AG04449 (cell line): ENCODE results near the gene ALK.

Experiments
- CTCF ChIA-PET: fragments of 350-600 bp; formaldehyde crosslinking; extraction: SDS; loops from one replicate; lab custom pipeline; 2021; ENCODE audit warnings: antibody characterized with exemption; lab: Yijun Ruan, JAX
- POLR2A ChIA-PET: fragments of 400-600, 350-600 bp; formaldehyde crosslinking; extraction: SDS; loops from one replicate; lab custom pipeline; 2020; ENCODE audit warnings: antibody characterized with exemption, inconsistent platforms; lab: Yijun Ruan, JAX
- DNase-seq: peaks from one replicate; pipeline ENCODE4 v3.0.0-alpha.2; 2010; ENCODE audit warnings: low read depth, low spot score
- H3K4me3 ChIP-seq: 2 replicates; pipeline ENCODE4 v1.5.1; 2011; ENCODE audit warnings: low read depth, mild to moderate bottlenecking, control low read depth, low read length
- TF ChIP-seq, protein P1 (sequence below): IDR thresholded peaks from one replicate; pipeline ENCODE4 v1.5.1; 2011; ENCODE audit warnings: mild to moderate bottlenecking, moderate library complexity, low read length, control low read depth, inconsistent platforms; ENCODE audit not compliant: insufficient read depth; ENCODE audit errors: missing control alignments

ALK gene

DNA sequence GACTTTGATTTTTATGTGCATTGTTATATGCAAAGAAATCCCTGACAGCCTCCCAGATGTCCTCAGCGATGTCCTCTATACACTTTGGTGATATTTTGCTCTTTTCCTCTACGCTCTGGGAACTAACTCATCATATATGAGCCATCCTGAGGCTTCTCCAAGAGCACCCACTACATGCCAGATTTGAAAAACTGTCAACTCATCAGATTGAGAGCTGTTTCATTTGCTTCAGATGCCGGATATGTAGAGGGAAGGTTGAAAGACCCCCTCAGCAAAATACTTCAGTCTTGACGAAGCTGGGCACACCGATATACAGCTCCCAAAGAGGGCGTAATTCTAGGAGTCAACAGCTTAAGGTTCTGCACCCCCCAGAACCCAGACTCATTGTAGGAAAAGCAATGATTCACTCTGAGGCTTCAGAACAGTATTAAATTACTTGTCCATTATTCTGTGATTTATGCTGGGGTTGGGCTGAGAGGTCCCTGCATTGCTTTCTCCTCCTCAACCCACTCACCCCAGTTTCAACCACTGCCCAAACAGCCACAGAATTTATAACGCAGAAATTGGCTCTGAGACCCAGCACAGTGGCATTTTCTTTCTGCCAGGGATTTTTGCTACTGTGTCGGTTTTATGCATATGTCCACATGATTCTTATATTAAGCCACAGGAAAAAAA, 341.8 kb downstream of the ALK start:
- no peak for DNase-seq
- TF ChIP-seq, protein P1, sequence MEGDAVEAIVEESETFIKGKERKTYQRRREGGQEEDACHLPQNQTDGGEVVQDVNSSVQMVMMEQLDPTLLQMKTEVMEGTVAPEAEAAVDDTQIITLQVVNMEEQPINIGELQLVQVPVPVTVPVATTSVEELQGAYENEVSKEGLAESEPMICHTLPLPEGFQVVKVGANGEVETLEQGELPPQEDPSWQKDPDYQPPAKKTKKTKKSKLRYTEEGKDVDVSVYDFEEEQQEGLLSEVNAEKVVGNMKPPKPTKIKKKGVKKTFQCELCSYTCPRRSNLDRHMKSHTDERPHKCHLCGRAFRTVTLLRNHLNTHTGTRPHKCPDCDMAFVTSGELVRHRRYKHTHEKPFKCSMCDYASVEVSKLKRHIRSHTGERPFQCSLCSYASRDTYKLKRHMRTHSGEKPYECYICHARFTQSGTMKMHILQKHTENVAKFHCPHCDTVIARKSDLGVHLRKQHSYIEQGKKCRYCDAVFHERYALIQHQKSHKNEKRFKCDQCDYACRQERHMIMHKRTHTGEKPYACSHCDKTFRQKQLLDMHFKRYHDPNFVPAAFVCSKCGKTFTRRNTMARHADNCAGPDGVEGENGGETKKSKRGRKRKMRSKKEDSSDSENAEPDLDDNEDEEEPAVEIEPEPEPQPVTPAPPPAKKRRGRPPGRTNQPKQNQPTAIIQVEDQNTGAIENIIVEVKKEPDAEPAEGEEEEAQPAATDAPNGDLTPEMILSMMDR, result no peak
- ChIA-PET POLR2A (no interaction called here), CTCF (interaction anchor here (1.8 kb wide), 1 partner anchor 9 kb away, joined by 6 read pairs; no protein-coding TSS in a partner anchor)
- no peak overlapping the region for H3K4me3 ChIP-seq

- no peak overlapping the region for H3K4me3 ChIP-seq
- CTCF ChIA-PET, result no interaction called here
- TF ChIP-seq, protein P1, result no peak
- no peak for DNase-seq
- POLR2A ChIA-PET, result interaction anchor here (0.6 kb wide), 1 partner anchor 49 kb away, joined by 3 read pairs; no protein-coding TSS in a partner anchor
Measured at GRCh38 chr2:29578084-29578598, 343.2 kb downstream of the ALK start.

DNA sequence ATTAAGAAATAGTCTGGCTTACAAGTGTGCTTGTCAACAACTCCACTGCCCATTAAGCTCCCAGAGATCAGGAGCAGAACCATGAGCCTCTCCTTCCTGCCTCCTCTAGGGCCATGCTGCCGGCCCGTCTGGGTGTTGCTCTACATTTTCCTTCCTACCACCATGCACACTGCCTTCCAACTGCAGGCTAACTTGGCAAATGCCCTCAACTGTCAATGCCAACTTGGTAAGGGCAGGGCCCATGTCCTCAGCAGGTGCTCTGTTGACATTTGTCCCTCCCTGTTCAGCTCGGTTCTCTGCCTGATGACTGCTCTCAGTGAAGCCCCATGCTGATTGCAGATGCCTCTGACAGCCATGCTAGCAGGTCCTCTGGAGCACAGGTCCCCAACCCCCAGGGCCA, 345.2 kb downstream of the ALK start:
- CTCF ChIA-PET, result no interaction called here
- TF ChIP-seq, protein P1, result no peak
- DNase-seq, result no peak
- no peak overlapping the region for H3K4me3 ChIP-seq
- POLR2A ChIA-PET, result no interaction called here

DNA sequence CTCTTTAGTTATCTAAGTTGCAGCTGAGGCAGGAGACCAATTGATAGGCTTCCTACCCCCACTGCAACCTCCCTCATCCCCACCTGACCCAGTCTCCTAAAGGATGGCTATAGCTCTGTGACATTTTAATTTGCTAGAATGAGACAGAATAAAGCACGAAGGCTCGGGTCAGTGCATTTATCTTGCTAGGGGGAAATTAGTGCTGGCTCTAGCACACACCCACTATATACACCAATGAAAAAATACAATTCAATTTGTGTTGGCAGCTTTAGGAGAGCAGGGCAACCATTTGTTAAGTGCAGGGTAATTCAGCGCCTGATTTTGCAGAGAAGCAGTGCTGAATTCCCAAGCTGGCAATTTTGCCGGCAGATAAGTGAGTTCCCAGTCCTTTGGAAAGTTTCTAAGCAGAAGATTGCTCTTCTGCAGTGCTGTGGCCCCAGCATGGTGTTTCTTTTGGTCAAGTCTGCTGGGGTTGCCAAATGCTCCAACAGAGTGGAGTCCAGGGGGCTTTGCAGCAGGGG, 346.0 kb downstream of the ALK start:
- TF ChIP-seq, protein P1, result no peak
- ChIA-PET CTCF (no interaction called here), POLR2A (no interaction called here)
- H3K4me3 ChIP-seq, result no peak overlapping the region
- DNase-seq, result no peak

DNA sequence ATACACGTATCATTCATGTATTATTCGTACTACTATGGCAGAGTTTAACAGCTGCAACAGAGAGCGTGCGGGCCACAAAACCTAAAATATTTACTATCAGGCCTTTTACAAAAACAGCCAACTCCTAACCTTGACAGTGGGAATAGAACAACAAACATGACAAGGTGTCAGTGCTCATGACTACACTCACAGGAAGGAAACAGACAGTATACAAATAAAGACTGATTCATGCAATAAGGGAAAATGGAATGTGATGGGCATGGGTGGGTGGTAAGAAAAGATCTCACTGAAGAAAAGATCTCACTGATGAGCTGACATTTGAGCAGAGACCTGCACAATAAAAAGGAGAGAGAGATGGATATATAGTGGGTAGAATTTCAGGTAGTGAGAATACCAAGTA, 347.8 kb downstream of the ALK start:
- CTCF ChIA-PET, result no interaction called here
- no peak overlapping the region for H3K4me3 ChIP-seq
- POLR2A ChIA-PET, result no interaction called here
- TF ChIP-seq, protein P1, result no peak
- no peak for DNase-seq

DNA sequence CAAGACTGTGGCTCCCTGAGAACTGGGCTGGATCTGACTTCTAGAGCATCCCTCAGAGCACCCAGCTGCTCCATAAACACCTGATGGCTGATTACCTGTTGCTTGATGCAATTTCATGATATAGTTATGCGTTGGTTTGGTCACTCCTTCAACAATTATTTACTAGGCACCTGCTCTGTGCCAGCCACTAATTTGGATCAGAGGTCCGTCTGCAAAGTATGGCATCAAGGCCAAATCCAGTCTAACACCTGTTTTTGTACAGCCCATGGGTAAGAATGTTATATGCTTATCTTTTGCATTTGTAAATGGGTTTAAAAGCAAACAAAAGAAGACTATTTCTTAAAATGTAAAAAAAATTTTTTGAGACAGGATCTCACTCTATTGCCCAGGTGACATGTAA, 348.2 kb downstream of the ALK start:
- ChIA-PET POLR2A (no interaction called here), CTCF (no interaction called here)
- no peak for DNase-seq
- no peak overlapping the region for H3K4me3 ChIP-seq
- TF ChIP-seq, protein P1, result no peak
